ENCODE measurements around the gene HOXB8.

HOXB8 gene

GRCh38 chr17:48563867-48564187 lies 51.3 kb downstream of the HOXB8 start:
- Histone ChIP-seq H3K27me3 (replicated peaks; ENCODE audit: insufficient read depth, low read length) (no peaks in the 10 kb centered on the region), H3K79me2 (ENCODE audit: low read length) (0 out of 2 replicates have a peak, but pooled peaks cover 3% of the 10 kb centered on the region), H2AFZ (ENCODE audit: low read length) (no peak overlapping the region), H3K36me3 (replicated peaks; ENCODE audit: insufficient read depth, low read length) (no peaks in the 10 kb centered on the region), H3K9me2 (replicated peaks; ENCODE audit: insufficient read depth, low read length) (no peaks in the 10 kb centered on the region), H3K4me3 (ENCODE audit: low read length) (no peak overlapping the region), H3K9me3 (replicated peaks; ENCODE audit: insufficient read depth, low read length) (no peaks in the 10 kb centered on the region), H3K4me2 (ENCODE audit: low read depth, low read length) (no peak overlapping the region), H4K20me1 (ENCODE audit: insufficient read depth, low read length) (no peaks in the 10 kb centered on the region), H3K27ac (ENCODE audit: low read length) (no peak overlapping the region), H3K4me1 (ENCODE audit: low read length) (no peaks in the 10 kb centered on the region), H3F3A (ENCODE audit: insufficient read depth, low read length) (no peaks in the 10 kb centered on the region), H3K9ac (ENCODE audit: low read length) (no peak overlapping the region)
- no peak for DNase-seq
- no peak for TF ChIP-seq CTCF (IDR thresholded peaks at IDR 0.05; ENCODE audit: low read length)
- no peak for TF ChIP-seq EZH2 (optimal IDR thresholded peaks at IDR 0.05; ENCODE audit: low read depth, low read length)
- no peak for TF ChIP-seq EZH2phosphoT487 (IDR thresholded peaks at IDR 0.05; ENCODE audit: low read length)

- no peak overlapping the region for H3K27ac ChIP-seq (ENCODE audit: low read length)
- no peaks in the 10 kb centered on the region for H3K9me2 ChIP-seq (replicated peaks; ENCODE audit: insufficient read depth, low read length)
- no peak for TF ChIP-seq EZH2 (optimal IDR thresholded peaks at IDR 0.05; ENCODE audit: low read depth, low read length)
- TF ChIP-seq EZH2phosphoT487 (IDR thresholded peaks at IDR 0.05; ENCODE audit: low read length): no peak
- no peaks in the 10 kb centered on the region for H3K36me3 ChIP-seq (replicated peaks; ENCODE audit: insufficient read depth, low read length)
- H3K79me2 ChIP-seq (ENCODE audit: low read length): 0 out of 2 replicates have a peak, but pooled peaks cover under 1% of the 10 kb centered on the region
- H3F3A ChIP-seq (ENCODE audit: insufficient read depth, low read length): no peaks in the 10 kb centered on the region
- no peak overlapping the region for H3K9ac ChIP-seq (ENCODE audit: low read length)
- H3K27me3 ChIP-seq (replicated peaks; ENCODE audit: insufficient read depth, low read length): no peaks in the 10 kb centered on the region
- no peaks in the 10 kb centered on the region for H3K9me3 ChIP-seq (replicated peaks; ENCODE audit: insufficient read depth, low read length)
- no peak for DNase-seq
- H3K4me1 ChIP-seq (ENCODE audit: low read length): no peaks in the 10 kb centered on the region
- no peak overlapping the region for H3K4me3 ChIP-seq (ENCODE audit: low read length)
- no peaks in the 10 kb centered on the region for H4K20me1 ChIP-seq (ENCODE audit: insufficient read depth, low read length)
- no peak overlapping the region for H3K4me2 ChIP-seq (ENCODE audit: low read depth, low read length)
- no peak overlapping the region for H2AFZ ChIP-seq (ENCODE audit: low read length)
These were observed 51.7 kb downstream of the HOXB8 start for GRCh38 chr17:48563385-48563838.

- H3K9me3 ChIP-seq (replicated peaks; ENCODE audit: insufficient read depth, low read length): no peaks in the 10 kb centered on the region
- no peak overlapping the region for H3K4me2 ChIP-seq (ENCODE audit: low read depth, low read length)
- no peaks in the 10 kb centered on the region for H3K9me2 ChIP-seq (replicated peaks; ENCODE audit: insufficient read depth, low read length)
- H3K9ac ChIP-seq (ENCODE audit: low read length): no peak overlapping the region
- H3K79me2 ChIP-seq (ENCODE audit: low read length): no peaks in the 10 kb centered on the region
- no peaks in the 10 kb centered on the region for H3K36me3 ChIP-seq (replicated peaks; ENCODE audit: insufficient read depth, low read length)
- H4K20me1 ChIP-seq (ENCODE audit: insufficient read depth, low read length): no peaks in the 10 kb centered on the region
- no peaks in the 10 kb centered on the region for H3F3A ChIP-seq (ENCODE audit: insufficient read depth, low read length)
- DNase-seq: no peak
- H3K4me1 ChIP-seq (ENCODE audit: low read length): no peaks in the 10 kb centered on the region
- TF ChIP-seq EZH2 (optimal IDR thresholded peaks at IDR 0.05; ENCODE audit: low read depth, low read length) (no peak), EZH2phosphoT487 (IDR thresholded peaks at IDR 0.05; ENCODE audit: low read length) (no peak), CTCF (IDR thresholded peaks at IDR 0.05; ENCODE audit: low read length) (no peak)
- H3K4me3 ChIP-seq (ENCODE audit: low read length): no peak overlapping the region
- H3K27ac ChIP-seq (ENCODE audit: low read length): no peak overlapping the region
- H3K27me3 ChIP-seq (replicated peaks; ENCODE audit: insufficient read depth, low read length): no peaks in the 10 kb centered on the region
- H2AFZ ChIP-seq (ENCODE audit: low read length): no peak overlapping the region
These were observed 52.2 kb downstream of the HOXB8 start for GRCh38 chr17:48562934-48563333.
